ENCODE results near the gene ELN. TPM values are rescaled to one million over a fixed set of nuclear protein-coding genes. Genes with fewer than 3 reads are reported as not detected.

The ELN gene
- total RNA-seq (2022; extraction: Qiagen RNA extraction; ENCODE audit: low read depth): 0.07 to 0.13 TPM (median 0.09 TPM) in 4 of 5 replicates, not detected in the other

GRCh38 chr7:74027683-74028320, at the start of gene ELN:
Gene ELN, plus strand, starts transcription at chr7:74028173. Its CDS starts 15 bp downstream, at chr7:74028188.

GRCh38 chr7:74083117-74083876, 55.3 kb downstream of the ELN start, which contains the start of gene LIMK1:
Gene LIMK1, plus strand, starts transcription at chr7:74083804. Its CDS starts 187 bp downstream, at chr7:74083991.

Other genes starting within 250 kb of the ELN start
- 3.2 to 7.0 TPM (median 4.9 TPM) in 5 replicates for gene CLDN4, start 197.2 kb upstream of the ELN start, total RNA-seq (2022; extraction: Qiagen RNA extraction; ENCODE audit: low read depth)
- gene METTL27, start 185.7 kb upstream of the ELN start, total RNA-seq (2022; extraction: Qiagen RNA extraction; ENCODE audit: low read depth): 6.2 to 10.7 TPM (median 10.3 TPM) in 5 replicates
- gene TMEM270, start 167.0 kb upstream of the ELN start, total RNA-seq (2022; extraction: Qiagen RNA extraction; ENCODE audit: low read depth): 0.17 to 0.23 TPM (median 0.20 TPM) in 3 of 5 replicates, not detected in the others
- gene LIMK1, start 55.6 kb downstream of the ELN start, total RNA-seq (2022; extraction: Qiagen RNA extraction; ENCODE audit: low read depth): 34.0 to 39.9 TPM (median 36.5 TPM) in 5 replicates
- 296 to 344 TPM (median 305 TPM) in 5 replicates for gene EIF4H, start 146.2 kb downstream of the ELN start, total RNA-seq (2022; extraction: Qiagen RNA extraction; ENCODE audit: low read depth)
- 0.89 to 1.3 TPM (median 1.1 TPM) in 5 replicates for gene LAT2, start 181.8 kb downstream of the ELN start, total RNA-seq (2022; extraction: Qiagen RNA extraction; ENCODE audit: low read depth)
- gene RFC2, start 226.2 kb downstream of the ELN start, total RNA-seq (2022; extraction: Qiagen RNA extraction; ENCODE audit: low read depth): 56.7 to 71.2 TPM (median 57.9 TPM) in 5 replicates